HepG2 (cell line): ENCODE measurements around the gene PCSK5. TPM values are rescaled to one million over a fixed set of nuclear protein-coding genes. Genes with fewer than 3 reads are reported as not detected.

Experiments
- ATAC-seq: fragments of 200-7000 bp; cut with Tn5 transposase; 3 replicates; pipeline ENCODE4 v1.9.1; 2020; ENCODE audit warnings: mild to moderate bottlenecking, moderate library complexity
- BruUV-seq: library from RNA; stranded (reverse); fragments of 400-500 nt; replicated peaks from 2 replicates; lab custom pipeline; 2021; lab: Mats Ljungman, UMichigan
- CTCF ChIA-PET: fragments of 300-600 bp; formaldehyde crosslinking; extraction: SDS; loops from one replicate; lab custom pipeline; 2021; ENCODE audit warnings: low total read pairs, inconsistent platforms, low intra/inter-chr PET ratio; lab: Yijun Ruan, JAX
- POLR2A ChIA-PET: fragments of 350-600 bp; sonication (Branson Sonifier 250); formaldehyde crosslinking; loops from one replicate; lab custom pipeline; 2020; ENCODE audit warnings: antibody characterized with exemption, inconsistent platforms; lab: Yijun Ruan, JAX
- DNase-seq: peaks from one replicate; pipeline ENCODE4 v3.0.0-alpha.2; 2015; ENCODE audit warnings: low spot score
- FAIRE-seq: peaks from 3 replicates; lab custom pipeline; 2011; peaks lifted over from hg19 to GRCh38; lab: Jason Lieb, UNC
- H2AFZ ChIP-seq: one replicate; pipeline ENCODE4 v1.6.1; 2011; ENCODE audit warnings: low read length, inconsistent platforms
- H3K27ac ChIP-seq: fragments of 300-600 bp; 3 replicates; pipeline ENCODE4 v1.8.0; 2011; ENCODE audit warnings: mixed run types, mild to moderate bottlenecking, mixed read lengths, low read length, inconsistent platforms; ENCODE audit not compliant: insufficient read depth; ENCODE audit errors: extremely low read length
- H3K27me3 ChIP-seq, 2 experiments: fragments of 200-600 bp in 1 of 2; 2 replicates in 1 of 2; 3 replicates in 1 of 2; pipeline versions ENCODE4 v1.6.0 to v1.8.0; 2011; ENCODE audit warnings: low read length in 2 of 2, mild to moderate bottlenecking in 2 of 2, moderate library complexity in 2 of 2, inconsistent platforms in 1 of 2; ENCODE audit not compliant: insufficient read depth in 2 of 2, control insufficient read depth in 1 of 2
- H3K36me3 ChIP-seq, 2 experiments: fragments of 200-600 bp in 1 of 2; replicated peaks in 1 of 2; 2 replicates in 1 of 2; 3 replicates in 1 of 2; pipeline versions ENCODE4 v1.5.1 to v1.8.0; 2011; ENCODE audit warnings: low read length in 2 of 2, inconsistent platforms in 1 of 2; ENCODE audit not compliant: insufficient read depth in 2 of 2, control insufficient read depth in 1 of 2
- H3K4me1 ChIP-seq: 2 replicates; pipeline ENCODE4 v1.5.1; 2012; ENCODE audit warnings: low read length, inconsistent platforms; ENCODE audit not compliant: insufficient read depth
- H3K4me2 ChIP-seq: 2 replicates; pipeline ENCODE4 v1.6.0; 2011; ENCODE audit warnings: low read depth, low read length, inconsistent platforms
- H3K4me3 ChIP-seq, 3 experiments: fragments of 200-600 bp in 1 of 3; sonication (generic), shearing (Covaris generic) in 1 of 3; replicated peaks in 1 of 3; 2 replicates each; pipeline ENCODE4 v1.5.1; 2011 to 2016; ENCODE audit warnings: low read length in 3 of 3, inconsistent platforms in 2 of 3, low read depth in 2 of 3, mild to moderate bottlenecking in 2 of 3, control low read depth in 1 of 3, mixed read lengths in 1 of 3; ENCODE audit not compliant: insufficient read depth in 1 of 3
- H3K79me2 ChIP-seq: one replicate; pipeline ENCODE4 v1.6.1; 2011; ENCODE audit warnings: low read length, inconsistent platforms; ENCODE audit not compliant: insufficient read depth
- H3K9ac ChIP-seq: 2 replicates; pipeline ENCODE4 v1.6.0; 2011; ENCODE audit warnings: mild to moderate bottlenecking, low read depth, low read length, inconsistent platforms; ENCODE audit not compliant: insufficient read depth
- H3K9me3 ChIP-seq: 2 replicates; pipeline ENCODE4 v1.5.1; 2012; ENCODE audit warnings: mild to moderate bottlenecking, low read length
- H4K20me1 ChIP-seq: 2 replicates; pipeline ENCODE4 v1.6.0; 2011; ENCODE audit warnings: inconsistent platforms, mild to moderate bottlenecking, low read length, moderate library complexity; ENCODE audit not compliant: insufficient read depth
- AHR ChIP-seq: IDR thresholded peaks from 2 replicates; pipeline ENCODE4 v1.6.1; 2018; ENCODE audit warnings: missing genetic modification reagents, missing compliant biosample characterization
- ELF4 ChIP-seq: sonication (generic); formaldehyde crosslinking; IDR thresholded peaks from 2 replicates; pipeline ENCODE4 v1.5.0; 2020; ENCODE audit warnings: missing genetic modification reagents, mild to moderate bottlenecking, moderate library complexity, borderline replicate concordance
- ISL2 ChIP-seq: sonication (generic); formaldehyde crosslinking; IDR thresholded peaks from 2 replicates; pipeline ENCODE4 v1.5.0; 2020; ENCODE audit warnings: missing genetic modification reagents
- MTA1 ChIP-seq: sonication (generic); formaldehyde crosslinking; IDR thresholded peaks from 2 replicates; pipeline ENCODE4 v1.4.0; 2020; ENCODE audit warnings: missing genetic modification reagents, mild to moderate bottlenecking, borderline replicate concordance
- SIX4 ChIP-seq: sonication (generic); formaldehyde crosslinking; IDR thresholded peaks from 2 replicates; pipeline ENCODE4 v1.4.0; 2020; ENCODE audit warnings: missing genetic modification reagents
- ZNF160 ChIP-seq: sonication (generic); formaldehyde crosslinking; IDR thresholded peaks from 2 replicates; pipeline ENCODE4 v1.8.0; 2022; ENCODE audit warnings: mild to moderate bottlenecking, inconsistent platforms, missing genetic modification reagents
- ZNF281 ChIP-seq: sonication (generic); formaldehyde crosslinking; IDR thresholded peaks from 2 replicates; pipeline ENCODE4 v1.4.0; 2020; ENCODE audit warnings: missing genetic modification reagents, borderline replicate concordance
- ZNF33A ChIP-seq: sonication (generic); formaldehyde crosslinking; IDR thresholded peaks from 2 replicates; pipeline ENCODE4 v1.5.1; 2020; ENCODE audit warnings: missing genetic modification reagents, mild to moderate bottlenecking, moderate library complexity, borderline replicate concordance
- WGBS: methylation state at CpG from one replicate; pipeline ENCODE4 v1.1.6; 2017; ENCODE audit warnings: low lambda C conversion rate; 5-methylcytosine and 5-hydroxymethylcytosine counted together
- in situ Hi-C: cut with HindIII; loops from 2 replicates; pipeline ENCODE4 v1.10.0; 2017; ENCODE audit warnings: low pct_unique_long_range_greater_than_20kb; ENCODE audit not compliant: extremely low pct_ligation_motif_present
- intact Hi-C: fragments of 100-400 bp; cut with micrococcal nuclease; formaldehyde crosslinking; loops from one replicate; pipeline ENCODE4 v1.10.0; 2022; ENCODE audit not compliant: unreplicated experiment
- polyA plus RNA-seq, 8 experiments: library from polyadenylated mRNA; depleted of rRNA in 3 of 8; stranded (reverse) in 7 of 8; unstranded in 1 of 8; fragments of >200 nt; fragmentation: Illumina TruSeq in 4 of 8; extraction: Trizol in 4 of 8; gene quantifications; 2 replicates each; pipeline versions ENCODE4 v1.2.1 to v1.2.3, GENCODE V29; 2011 to 2016; ENCODE audit warnings: low read depth in 4 of 8, missing spikeins in 1 of 8, mixed read lengths in 1 of 8; ENCODE audit not compliant: insufficient read depth in 1 of 8
- total RNA-seq, 5 experiments: library from RNA; depleted of rRNA; stranded (reverse); fragments of >200 nt; fragmentation: Illumina TruSeq; extraction: Trizol; gene quantifications; 2 replicates each; pipeline ENCODE4 v1.2.3, GENCODE V29; 2016; ENCODE audit warnings: low read depth in 1 of 5
- TF ChIP-seq, protein P1 (sequence below): sonication (generic); formaldehyde crosslinking; IDR thresholded peaks from one replicate; pipeline ENCODE4 v1.5.1; 2020; ENCODE audit warnings: mild to moderate bottlenecking, missing genetic modification reagents; ENCODE audit errors: not compliant biosample characterization

PCSK5 gene
- total and polyA plus RNA-seq, 2 of the 13 experiments (the other 11 are each of a cell fraction or from before 2014, with no cell fraction given) = 0.55 to 0.66 TPM

DNA sequence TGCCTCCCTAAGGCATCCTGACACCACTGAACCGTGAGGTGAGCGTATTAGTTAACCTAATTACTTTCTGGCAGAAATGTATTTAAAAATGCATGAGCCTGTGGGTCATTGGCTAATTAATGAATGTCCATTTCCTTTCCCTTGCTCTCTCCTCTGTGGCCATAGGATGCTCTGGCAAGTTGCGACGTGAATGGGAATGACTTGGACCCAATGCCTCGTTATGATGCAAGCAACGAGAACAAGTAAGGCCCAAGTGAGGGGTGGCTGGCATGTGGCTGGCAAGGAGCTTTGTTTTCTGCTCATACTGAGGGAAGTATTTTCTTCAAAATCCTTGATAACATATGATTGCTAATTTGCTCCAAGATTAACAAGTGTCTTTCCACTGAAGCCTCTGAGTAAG, 136.3 kb downstream of the PCSK5 start:
- H3K4me1 ChIP-seq = peaks cover 19% of the 10 kb centered on the region
- TF ChIP-seq SIX4 (CRISPR knock-in tag) = no peak
- no peak for TF ChIP-seq ZNF33A
- TF ChIP-seq ISL2 (CRISPR knock-in tag) = no peak
- TF ChIP-seq, protein P1, sequence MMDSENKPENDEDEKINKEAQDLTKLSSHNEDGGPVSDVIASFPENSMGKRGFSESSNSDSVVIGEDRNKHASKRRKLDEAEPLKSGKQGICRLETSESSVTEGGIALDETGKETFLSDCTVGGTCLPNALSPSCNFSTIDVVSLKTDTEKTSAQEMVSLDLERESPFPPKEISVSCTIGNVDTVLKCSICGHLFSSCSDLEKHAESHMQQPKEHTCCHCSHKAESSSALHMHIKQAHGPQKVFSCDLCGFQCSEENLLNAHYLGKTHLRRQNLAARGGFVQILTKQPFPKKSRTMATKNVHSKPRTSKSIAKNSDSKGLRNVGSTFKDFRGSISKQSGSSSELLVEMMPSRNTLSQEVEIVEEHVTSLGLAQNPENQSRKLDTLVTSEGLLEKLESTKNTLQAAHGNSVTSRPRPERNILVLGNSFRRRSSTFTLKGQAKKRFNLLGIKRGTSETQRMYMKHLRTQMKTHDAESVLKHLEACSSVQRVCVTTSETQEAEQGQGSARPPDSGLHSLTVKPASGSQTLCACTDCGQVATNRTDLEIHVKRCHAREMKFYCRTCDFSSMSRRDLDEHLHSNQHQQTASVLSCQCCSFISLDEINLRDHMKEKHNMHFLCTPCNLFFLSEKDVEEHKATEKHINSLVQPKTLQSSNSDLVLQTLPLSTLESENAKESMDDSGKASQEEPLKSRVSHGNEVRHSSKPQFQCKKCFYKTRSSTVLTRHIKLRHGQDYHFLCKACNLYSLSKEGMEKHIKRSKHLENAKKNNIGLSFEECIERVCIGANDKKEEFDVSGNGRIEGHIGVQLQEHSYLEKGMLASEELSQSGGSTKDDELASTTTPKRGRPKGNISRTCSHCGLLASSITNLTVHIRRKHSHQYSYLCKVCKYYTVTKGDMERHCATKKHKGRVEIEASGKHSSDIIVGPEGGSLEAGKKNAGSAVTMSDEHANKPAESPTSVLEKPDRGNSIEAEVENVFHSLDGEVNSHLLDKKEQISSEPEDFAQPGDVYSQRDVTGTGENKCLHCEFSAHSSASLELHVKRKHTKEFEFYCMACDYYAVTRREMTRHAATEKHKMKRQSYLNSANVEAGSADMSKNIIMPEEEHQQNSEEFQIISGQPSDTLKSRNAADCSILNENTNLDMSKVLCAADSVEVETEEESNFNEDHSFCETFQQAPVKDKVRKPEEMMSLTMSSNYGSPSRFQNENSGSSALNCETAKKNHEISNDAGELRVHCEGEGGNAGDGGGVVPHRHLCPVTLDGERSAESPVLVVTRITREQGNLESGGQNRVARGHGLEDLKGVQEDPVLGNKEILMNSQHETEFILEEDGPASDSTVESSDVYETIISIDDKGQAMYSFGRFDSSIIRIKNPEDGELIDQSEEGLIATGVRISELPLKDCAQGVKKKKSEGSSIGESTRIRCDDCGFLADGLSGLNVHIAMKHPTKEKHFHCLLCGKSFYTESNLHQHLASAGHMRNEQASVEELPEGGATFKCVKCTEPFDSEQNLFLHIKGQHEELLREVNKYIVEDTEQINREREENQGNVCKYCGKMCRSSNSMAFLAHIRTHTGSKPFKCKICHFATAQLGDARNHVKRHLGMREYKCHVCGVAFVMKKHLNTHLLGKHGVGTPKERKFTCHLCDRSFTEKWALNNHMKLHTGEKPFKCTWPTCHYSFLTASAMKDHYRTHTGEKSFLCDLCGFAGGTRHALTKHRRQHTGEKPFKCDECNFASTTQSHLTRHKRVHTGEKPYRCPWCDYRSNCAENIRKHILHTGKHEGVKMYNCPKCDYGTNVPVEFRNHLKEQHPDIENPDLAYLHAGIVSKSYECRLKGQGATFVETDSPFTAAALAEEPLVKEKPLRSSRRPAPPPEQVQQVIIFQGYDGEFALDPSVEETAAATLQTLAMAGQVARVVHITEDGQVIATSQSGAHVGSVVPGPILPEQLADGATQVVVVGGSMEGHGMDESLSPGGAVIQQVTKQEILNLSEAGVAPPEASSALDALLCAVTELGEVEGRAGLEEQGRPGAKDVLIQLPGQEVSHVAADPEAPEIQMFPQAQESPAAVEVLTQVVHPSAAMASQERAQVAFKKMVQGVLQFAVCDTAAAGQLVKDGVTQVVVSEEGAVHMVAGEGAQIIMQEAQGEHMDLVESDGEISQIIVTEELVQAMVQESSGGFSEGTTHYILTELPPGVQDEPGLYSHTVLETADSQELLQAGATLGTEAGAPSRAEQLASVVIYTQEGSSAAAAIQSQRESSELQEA (CRISPR knock-in tag) = no peak
- TF ChIP-seq AHR (CRISPR knock-in tag) = no peak
- TF ChIP-seq ZNF281 (CRISPR knock-in tag) = no peak
- TF ChIP-seq ELF4 (CRISPR knock-in tag) = no peak
- no peak for TF ChIP-seq ZNF160 (CRISPR knock-in tag)
- TF ChIP-seq MTA1 (CRISPR knock-in tag) = no peak
- no peak for DNase-seq
- H3K27me3 ChIP-seq = no peaks in the 10 kb centered on the region
- H3K27ac ChIP-seq = no peak overlapping the region
- BruUV-seq = no TSS peak
- POLR2A ChIA-PET = no interaction called here
- CTCF ChIA-PET = no interaction called here
- H3K9ac ChIP-seq = no peak overlapping the region
- H3K36me3 ChIP-seq = no peaks in the 10 kb centered on the region
- ATAC-seq = no peak
- H3K4me2 ChIP-seq = no peak overlapping the region
- FAIRE-seq = no peak
- no peaks in the 10 kb centered on the region for H3K79me2 ChIP-seq
- in situ Hi-C loops (no loop called here), intact Hi-C loops (loop anchor here (5.0 kb wide), 1 partner anchor 134 kb away; the partner anchor contains the start of gene PCSK5)
- no peaks in the 10 kb centered on the region for H4K20me1 ChIP-seq
- H3K4me3 ChIP-seq = no peak overlapping the region
- WGBS = 80% methylated on average over 6 of the region's 6 CpGs
- no peaks in the 10 kb centered on the region for H3K9me3 ChIP-seq
- no peak overlapping the region for H2AFZ ChIP-seq
